ENCODE results near the gene ALAS1. TPM values are rescaled to one million over a fixed set of nuclear protein-coding genes. Genes with fewer than 3 reads are reported as not detected.

The ALAS1 gene
- total and polyA plus RNA-seq, 2 experiments from 2014 or later: 17.8 to 42.8 TPM

- no peak for TF ChIP-seq CTCF (conservative IDR thresholded peaks at IDR 0.05; ENCODE audit: low read depth in 2 of 2)
Observed at GRCh38 chr3:52193065-52193464, 4.9 kb upstream of the ALAS1 start (continued).

GRCh38 chr3:52194485-52195290 is 3.3 kb upstream of the ALAS1 start:
- H3K9me2 ChIP-seq (ENCODE audit: insufficient read depth): no peaks in the 10 kb centered on the region
- H3K27me3 Mint-ChIP-seq (ENCODE audit: insufficient read depth, low read depth, poor library complexity): peaks cover 24% of the 10 kb centered on the region
- DNase-seq (ENCODE audit: low spot score): no peak

GRCh38 chr3:52195291-52195597 is 2.7 kb upstream of the ALAS1 start:
- Histone ChIP-seq H3K79me2 (replicated peaks; ENCODE audit: insufficient read depth) (peaks cover 12% of the 10 kb centered on the region), H3K9me2 (ENCODE audit: insufficient read depth) (no peaks in the 10 kb centered on the region), H3K4me2 (no peak overlapping the region), H3F3A (replicated peaks; ENCODE audit: low read depth) (peaks cover 7% of the 10 kb centered on the region; the same call in 1 of the 2 replicates), H3K27ac (ENCODE audit: low read depth) (no peak overlapping the region), H4K20me1 (replicated peaks; ENCODE audit: insufficient read depth) (peaks cover 3% of the 10 kb centered on the region; the same call in 1 of the 2 replicates), H3K27me3 (ENCODE audit: insufficient read depth) (no peaks in the 10 kb centered on the region), H3K4me1 (ENCODE audit: insufficient read depth) (peaks cover 10% of the 10 kb centered on the region), H3K4me3 (no peak overlapping the region), H3K36me3 (ENCODE audit: insufficient read depth) (peaks cover 11% of the 10 kb centered on the region), H2AFZ (no peak overlapping the region)
- Mint-ChIP-seq H3K27ac (no peak overlapping the region), H3K4me1 (peaks cover 19% of the 10 kb centered on the region), H3K9me3 (peaks cover 4% of the 10 kb centered on the region; the same call in 1 of the 3 replicates), H3K4me3 (no peak overlapping the region), H3K27me3 (ENCODE audit: insufficient read depth, low read depth, poor library complexity) (peaks cover 22% of the 10 kb centered on the region), H3K36me3 (ENCODE audit: low read depth) (peaks cover 7% of the 10 kb centered on the region; the same call in 2 of the 3 replicates)
- ATAC-seq (no peak), DNase-seq (ENCODE audit: low spot score) (no peak)
- TF ChIP-seq EZH2phosphoT487 (IDR thresholded peaks at IDR 0.05; ENCODE audit: unreplicated experiment): no peak
- no peak for TF ChIP-seq CREB1 (CRISPR knock-in tag; IDR thresholded peaks at IDR 0.05; ENCODE audit: low read depth)
- TF ChIP-seq REST (IDR thresholded peaks at IDR 0.05; ENCODE audit: unreplicated experiment): no peak
- TF ChIP-seq CTCF (conservative IDR thresholded peaks at IDR 0.05; ENCODE audit: low read depth in 2 of 2): no peak
- TF ChIP-seq ZNF114 (CRISPR knock-in tag; IDR thresholded peaks at IDR 0.05): no peak
- no peak for TF ChIP-seq EZH2 (IDR thresholded peaks at IDR 0.05; ENCODE audit: low read depth, unreplicated experiment)
- TF ChIP-seq ETS1 (IDR thresholded peaks at IDR 0.05): no peak

More at GRCh38 chr3:52194485-52195290, 3.3 kb upstream of the ALAS1 start:
- H3K36me3 ChIP-seq (ENCODE audit: insufficient read depth): peaks cover 5% of the 10 kb centered on the region; the same call in 1 of the 2 replicates
- Mint-ChIP-seq H3K9me3 (peaks cover 4% of the 10 kb centered on the region; the same call in 1 of the 3 replicates), H3K27ac (no peak overlapping the region), H3K36me3 (ENCODE audit: low read depth) (peaks cover 4% of the 10 kb centered on the region; the same call in 2 of the 3 replicates), H3K4me1 (peaks cover 19% of the 10 kb centered on the region), H3K4me3 (no peak overlapping the region)
- H3K4me2 ChIP-seq: no peak overlapping the region
- ATAC-seq: no peak
- H3K27ac ChIP-seq (ENCODE audit: low read depth): no peak overlapping the region
- H3K4me3 ChIP-seq: no peak overlapping the region
- peaks cover 7% of the 10 kb centered on the region; the same call in 1 of the 2 replicates for H3F3A ChIP-seq (replicated peaks; ENCODE audit: low read depth)
- peaks cover 10% of the 10 kb centered on the region for H3K4me1 ChIP-seq (ENCODE audit: insufficient read depth)
- H2AFZ ChIP-seq: no peak overlapping the region
- no peak for TF ChIP-seq ZNF114 (CRISPR knock-in tag; IDR thresholded peaks at IDR 0.05)
- peaks cover 3% of the 10 kb centered on the region; the same call in 1 of the 2 replicates for H4K20me1 ChIP-seq (replicated peaks; ENCODE audit: insufficient read depth)
- no peaks in the 10 kb centered on the region for H3K27me3 ChIP-seq (ENCODE audit: insufficient read depth)
- H3K79me2 ChIP-seq (replicated peaks; ENCODE audit: insufficient read depth): peaks cover 12% of the 10 kb centered on the region

Measured in GM23338 (cell line).